CD4-positive, alpha-beta T cell treated with Interleukin-4 for 1 hour (primary cell): Measurements from ENCODE around the gene TMEM106C.

Experiments
- DNase-seq, 2 donors: peaks; one replicate each; pipeline ENCODE4 v3.0.0-alpha.2; 2020 to 2022

The TMEM106C gene, protein sequence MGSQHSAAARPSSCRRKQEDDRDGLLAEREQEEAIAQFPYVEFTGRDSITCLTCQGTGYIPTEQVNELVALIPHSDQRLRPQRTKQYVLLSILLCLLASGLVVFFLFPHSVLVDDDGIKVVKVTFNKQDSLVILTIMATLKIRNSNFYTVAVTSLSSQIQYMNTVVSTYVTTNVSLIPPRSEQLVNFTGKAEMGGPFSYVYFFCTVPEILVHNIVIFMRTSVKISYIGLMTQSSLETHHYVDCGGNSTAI

GRCh38 chr12:47963340-47964040 lies at the start of gene TMEM106C:
Gene TMEM106C, plus strand, starts transcription at chr12:47963596. Its CDS starts 641 bp downstream, at chr12:47964237.
- peak; percentile 93 to 94 for DNase-seq

DNA sequence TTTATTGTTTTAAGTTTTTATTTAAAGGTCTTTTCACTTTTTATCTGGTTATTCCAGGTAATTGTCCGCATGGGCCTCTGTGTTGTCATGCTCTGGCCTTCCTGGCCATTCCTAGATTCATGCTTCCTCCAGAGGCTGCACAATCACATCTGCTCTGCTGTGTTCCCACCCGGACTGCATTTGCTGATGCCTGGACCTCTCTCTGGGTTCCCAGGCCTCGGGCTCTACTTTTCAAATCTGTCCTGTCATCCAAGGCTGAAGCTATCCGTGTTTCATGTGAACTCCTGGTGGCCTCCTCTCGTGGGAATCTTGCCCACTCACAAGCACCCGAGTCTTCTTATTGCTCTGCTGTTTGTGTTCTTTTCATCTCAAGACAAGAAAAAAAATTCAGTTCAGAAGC lies 42.5 kb upstream of the TMEM106C start:
- no peak for DNase-seq

DNA sequence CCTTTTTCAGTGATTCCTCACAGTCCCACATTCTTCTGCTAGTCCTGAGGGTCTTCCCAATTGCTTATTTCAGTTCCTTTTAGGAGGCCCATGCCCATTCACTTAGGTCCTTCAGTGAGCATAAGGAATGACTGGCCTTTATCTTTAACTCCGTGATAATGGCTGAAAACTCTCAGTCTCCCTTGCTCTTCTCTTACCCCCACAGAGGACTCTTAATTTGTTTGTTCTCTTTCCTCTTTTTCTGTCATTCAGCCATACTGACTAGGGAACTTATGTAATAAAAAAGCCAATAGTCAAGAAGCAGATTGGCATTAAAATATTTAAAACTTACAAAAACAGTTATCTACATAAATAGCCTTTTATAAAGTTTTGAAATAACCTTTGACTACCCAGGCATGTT lies 41.5 kb upstream of the TMEM106C start:
- no peak for DNase-seq

DNA sequence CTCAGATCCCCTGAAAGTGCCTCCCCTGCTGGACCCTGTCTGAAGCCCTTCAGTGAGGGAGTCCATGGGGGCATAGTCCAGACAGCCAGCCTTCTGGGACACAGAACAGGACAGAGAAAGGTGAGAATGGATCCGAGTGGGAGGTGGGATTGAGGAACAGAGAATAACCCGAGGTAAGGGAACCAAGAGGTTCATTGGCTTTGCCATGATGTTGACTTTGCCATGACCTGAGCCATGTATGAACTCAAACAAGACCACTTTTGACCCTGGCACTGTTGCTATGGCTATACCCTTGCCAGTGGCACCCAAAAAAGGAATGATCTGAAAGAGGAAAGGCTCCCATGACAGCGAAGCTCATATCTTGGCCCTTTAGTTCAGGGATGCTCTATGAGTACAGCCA lies 36.0 kb upstream of the TMEM106C start:
- DNase-seq = no peak

GRCh38 chr12:47930634-47931033 lies 32.8 kb upstream of the TMEM106C start:
- no peak for DNase-seq

- no peak for DNase-seq
These were observed 32.2 kb upstream of the TMEM106C start for GRCh38 chr12:47931187-47931586.

DNA sequence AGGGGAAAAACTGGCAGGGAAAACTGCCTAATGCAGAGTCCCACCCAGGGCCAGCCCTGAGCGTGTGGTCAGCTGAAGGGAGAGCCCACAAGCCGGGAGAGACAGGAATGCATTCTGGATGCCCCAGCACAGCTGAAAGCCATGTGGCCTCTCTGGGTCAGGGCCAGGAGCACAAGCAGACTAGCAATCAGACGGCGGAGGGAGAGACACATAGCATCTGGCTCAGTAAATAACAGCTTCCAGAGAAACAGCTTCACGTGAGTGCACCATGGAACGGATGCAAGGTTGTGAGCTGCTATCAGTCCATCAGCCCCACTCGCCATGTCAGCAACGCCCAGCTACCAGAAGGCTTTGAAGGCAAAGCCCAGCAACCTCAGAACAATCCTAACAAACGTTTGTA lies 28.2 kb upstream of the TMEM106C start:
- DNase-seq = no peak

DNA sequence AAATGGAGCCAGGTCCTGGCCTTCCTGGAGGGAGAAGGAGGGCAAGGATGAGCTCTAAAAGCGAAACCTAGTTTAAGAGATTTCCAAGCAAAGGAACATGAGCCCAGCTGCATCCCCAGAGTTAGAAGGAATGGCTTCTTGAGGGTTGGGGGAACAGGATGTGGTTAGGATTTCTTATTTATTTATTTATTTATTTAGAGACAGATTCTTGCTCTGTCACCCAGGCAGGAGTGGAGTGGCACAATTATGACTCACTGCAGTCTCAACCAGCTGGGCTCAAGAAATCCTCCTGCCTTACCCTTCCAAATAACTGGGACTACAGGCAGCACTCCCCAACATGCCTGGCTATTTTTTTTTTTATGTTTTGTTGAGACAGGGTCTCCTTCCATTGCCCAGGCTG lies 25.3 kb upstream of the TMEM106C start:
- no peak for DNase-seq

DNA sequence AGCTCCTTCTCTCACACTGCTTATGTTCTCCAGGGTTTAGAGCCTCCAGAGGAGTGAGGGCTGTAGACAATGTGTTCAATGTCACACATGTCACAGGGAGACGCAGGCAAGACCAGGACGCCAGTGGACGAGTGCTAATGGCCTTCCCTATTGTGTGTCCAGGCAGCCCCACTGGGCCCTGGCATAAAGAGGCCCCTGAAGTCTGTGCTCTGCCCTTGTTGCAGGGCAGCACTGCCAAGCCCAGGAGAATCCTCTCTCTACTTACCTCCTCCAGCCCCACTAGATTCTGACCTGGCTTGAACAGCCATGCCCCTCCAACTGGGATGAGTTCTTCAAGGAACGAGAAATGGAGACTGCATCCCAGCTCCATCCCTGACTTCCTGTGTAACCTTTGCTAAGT lies 24.8 kb upstream of the TMEM106C start:
- no peak for DNase-seq

GRCh38 chr12:47939009-47939601 lies 24.3 kb upstream of the TMEM106C start:
- DNase-seq = no peak

DNA sequence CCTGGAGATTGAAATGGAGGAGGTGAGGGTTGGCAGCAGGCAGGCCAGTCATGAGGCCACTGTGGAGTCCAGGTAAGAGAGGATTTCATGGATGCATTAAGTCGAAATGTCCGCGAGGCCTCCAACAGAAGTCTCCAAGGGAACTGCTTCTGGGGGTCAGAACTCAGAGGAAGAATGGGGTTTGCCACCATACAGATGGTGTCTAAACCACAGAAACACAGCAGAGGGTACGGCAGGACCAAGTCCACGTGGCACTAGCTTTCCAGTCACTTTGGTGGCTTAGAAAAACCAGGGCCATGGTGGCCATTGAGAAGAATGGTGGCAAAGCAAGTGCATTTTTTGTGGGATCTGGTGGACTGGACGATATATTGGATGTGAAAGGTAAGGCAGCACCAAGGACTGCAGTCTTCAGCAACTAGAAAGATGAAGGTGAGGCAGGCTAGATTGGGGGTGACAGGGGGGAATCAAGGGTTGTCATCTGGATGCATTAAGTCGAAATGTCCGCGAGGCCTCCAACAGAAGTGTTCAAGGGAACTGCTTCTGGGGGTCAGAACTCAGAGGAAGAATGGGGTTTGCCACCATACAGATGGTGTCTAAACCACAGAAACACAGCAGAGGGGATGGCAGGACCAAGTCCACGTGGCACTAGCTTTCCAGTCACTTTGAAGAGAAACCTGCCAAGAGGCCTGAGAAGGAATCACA lies 22.5 kb upstream of the TMEM106C start:
- no peak for DNase-seq

- no peak for DNase-seq
These were observed 22.0 kb upstream of the TMEM106C start for GRCh38 chr12:47941475-47941780.

- peak; percentile 45 to 47 for DNase-seq
These were observed 21.4 kb upstream of the TMEM106C start for GRCh38 chr12:47941871-47942613.

DNA sequence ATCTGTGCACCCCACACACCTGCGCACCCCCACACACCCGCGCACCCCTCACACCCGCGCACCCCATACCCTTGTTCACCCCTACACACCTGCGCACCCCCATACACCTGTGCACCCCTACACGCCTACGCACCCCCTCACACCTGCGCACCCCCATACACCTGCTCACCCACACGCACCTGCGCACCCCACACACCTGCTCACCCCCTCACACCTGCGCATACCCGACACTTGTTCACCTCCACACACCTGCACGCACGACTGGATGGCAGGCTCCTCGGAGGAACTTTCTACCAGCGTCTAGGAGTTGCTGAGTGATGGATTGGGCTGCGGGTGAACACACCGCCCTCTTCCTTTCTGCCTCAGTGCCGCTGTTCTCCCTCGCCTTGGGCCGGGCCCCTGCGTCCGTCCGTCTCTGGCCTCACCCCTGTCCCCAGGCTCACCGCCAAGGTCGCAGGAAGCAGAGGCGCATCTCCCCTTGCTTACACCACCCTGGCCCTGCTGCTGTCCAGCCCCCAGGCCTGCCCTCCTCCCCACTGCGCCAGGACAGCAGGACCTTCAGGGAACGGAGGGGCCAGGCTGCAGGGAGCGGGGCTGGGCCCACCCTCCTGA lies 20.7 kb upstream of the TMEM106C start:
- no peak for DNase-seq

GRCh38 chr12:47943623-47944340 lies 19.6 kb upstream of the TMEM106C start:
- no peak for DNase-seq

- DNase-seq = no peak
These were observed 18.6 kb upstream of the TMEM106C start for GRCh38 chr12:47944685-47945340.

GRCh38 chr12:47945341-47945728 lies 18.1 kb upstream of the TMEM106C start:
- no peak for DNase-seq

DNA sequence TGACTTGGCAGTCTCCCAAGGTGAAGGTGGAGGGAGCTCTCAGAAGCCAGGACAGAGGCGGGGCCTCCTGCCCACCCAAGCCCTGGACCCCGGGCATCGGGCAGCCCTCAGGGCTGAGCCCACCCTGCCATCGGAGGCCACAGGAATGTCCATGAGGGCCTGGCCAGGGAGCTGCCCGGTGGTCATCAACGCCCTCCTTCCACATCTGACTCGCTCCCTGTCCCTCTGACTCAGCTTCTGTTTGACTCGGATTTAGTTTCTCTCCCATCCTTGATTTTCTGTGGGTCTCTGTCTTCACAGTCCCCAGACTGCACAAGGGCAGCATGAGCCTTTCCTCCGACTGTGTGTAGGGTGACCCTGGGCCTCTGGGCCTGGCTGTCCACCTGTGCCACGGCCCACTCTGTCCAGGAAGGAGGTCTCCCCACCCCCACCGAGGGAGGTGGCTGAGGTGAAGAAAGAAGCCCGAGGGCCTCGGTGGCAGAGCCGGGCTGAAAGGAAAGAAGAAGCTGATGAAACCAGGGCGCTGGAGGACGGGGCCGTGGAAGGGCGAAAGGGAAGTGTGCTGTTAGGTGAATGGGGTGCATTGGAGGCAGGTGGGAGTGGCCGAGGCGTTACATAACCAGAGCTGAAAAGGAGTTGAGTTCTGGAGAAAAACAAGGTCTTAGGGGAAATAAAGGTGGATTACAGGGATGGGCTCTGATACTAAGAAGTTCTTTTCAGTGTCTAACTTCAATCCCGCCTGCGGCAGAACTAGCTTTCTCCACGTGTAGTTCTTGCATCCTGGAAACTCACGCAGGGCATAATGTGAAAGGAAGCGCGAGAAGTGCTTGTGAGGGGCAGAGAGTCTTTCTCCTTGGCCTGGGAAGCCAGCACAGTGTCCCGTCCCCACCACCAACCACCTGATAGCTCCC lies 16.7 kb upstream of the TMEM106C start:
- DNase-seq = peak in 1 of 2 donors; percentile 30

GRCh38 chr12:47947341-47947740 lies 16.1 kb upstream of the TMEM106C start:
- no peak for DNase-seq
